Fibroblast of pulmonary artery (primary cell): ENCODE data around the gene CAMK2D.

ENCODE experiments used
- DNase-seq: peaks from one replicate; pipeline ENCODE4 v3.0.0-alpha.2; 2010; ENCODE audit warnings: low read depth
- H3K4me3 ChIP-seq: replicated peaks from 2 replicates; pipeline ENCODE4 v1.5.1; 2011; ENCODE audit warnings: low read depth, mild to moderate bottlenecking, control low read depth, low read length, moderate library complexity
- TF ChIP-seq, protein P1 (sequence below): IDR thresholded peaks from 2 replicates; pipeline ENCODE4 v1.5.1; 2011; ENCODE audit warnings: mild to moderate bottlenecking, control low read depth, low read length, inconsistent platforms; ENCODE audit errors: missing control alignments

The CAMK2D gene

GRCh38 chr4:113447769-113448168, 313.8 kb downstream of the CAMK2D start:
- TF ChIP-seq, protein P1, sequence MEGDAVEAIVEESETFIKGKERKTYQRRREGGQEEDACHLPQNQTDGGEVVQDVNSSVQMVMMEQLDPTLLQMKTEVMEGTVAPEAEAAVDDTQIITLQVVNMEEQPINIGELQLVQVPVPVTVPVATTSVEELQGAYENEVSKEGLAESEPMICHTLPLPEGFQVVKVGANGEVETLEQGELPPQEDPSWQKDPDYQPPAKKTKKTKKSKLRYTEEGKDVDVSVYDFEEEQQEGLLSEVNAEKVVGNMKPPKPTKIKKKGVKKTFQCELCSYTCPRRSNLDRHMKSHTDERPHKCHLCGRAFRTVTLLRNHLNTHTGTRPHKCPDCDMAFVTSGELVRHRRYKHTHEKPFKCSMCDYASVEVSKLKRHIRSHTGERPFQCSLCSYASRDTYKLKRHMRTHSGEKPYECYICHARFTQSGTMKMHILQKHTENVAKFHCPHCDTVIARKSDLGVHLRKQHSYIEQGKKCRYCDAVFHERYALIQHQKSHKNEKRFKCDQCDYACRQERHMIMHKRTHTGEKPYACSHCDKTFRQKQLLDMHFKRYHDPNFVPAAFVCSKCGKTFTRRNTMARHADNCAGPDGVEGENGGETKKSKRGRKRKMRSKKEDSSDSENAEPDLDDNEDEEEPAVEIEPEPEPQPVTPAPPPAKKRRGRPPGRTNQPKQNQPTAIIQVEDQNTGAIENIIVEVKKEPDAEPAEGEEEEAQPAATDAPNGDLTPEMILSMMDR, result no peak
- no peak for DNase-seq
- no peak overlapping the region for H3K4me3 ChIP-seq

- no peak overlapping the region for H3K4me3 ChIP-seq
- TF ChIP-seq, protein P1, result no peak
- no peak for DNase-seq
Observed at GRCh38 chr4:113447061-113447460, 314.5 kb downstream of the CAMK2D start.

GRCh38 chr4:113446019-113446418, 315.5 kb downstream of the CAMK2D start:
- TF ChIP-seq, protein P1, result no peak
- no peak overlapping the region for H3K4me3 ChIP-seq
- DNase-seq, result peak; percentile 87

DNA sequence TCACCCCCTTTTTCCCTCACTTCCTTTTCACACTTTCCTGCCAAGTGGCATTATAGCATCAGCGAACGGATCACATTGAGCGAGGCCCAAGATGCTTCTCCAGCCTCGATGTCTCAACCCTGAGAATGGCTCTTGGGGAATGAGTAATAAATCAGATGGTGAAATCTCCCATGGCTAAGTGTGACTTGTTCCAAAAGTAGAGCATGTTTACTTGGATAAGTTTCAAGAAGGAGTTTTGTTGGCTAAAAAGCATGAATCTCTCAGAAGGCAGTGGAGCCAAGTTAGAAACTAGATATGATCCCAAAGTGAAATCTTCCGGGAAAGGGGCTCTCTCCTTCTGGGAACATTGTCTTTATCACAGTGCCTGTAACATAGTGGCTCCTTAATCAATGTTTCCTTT, 316.3 kb downstream of the CAMK2D start:
- TF ChIP-seq, protein P1, result no peak
- peak; percentile 99 for DNase-seq
- H3K4me3 ChIP-seq, result no peak overlapping the region

DNA sequence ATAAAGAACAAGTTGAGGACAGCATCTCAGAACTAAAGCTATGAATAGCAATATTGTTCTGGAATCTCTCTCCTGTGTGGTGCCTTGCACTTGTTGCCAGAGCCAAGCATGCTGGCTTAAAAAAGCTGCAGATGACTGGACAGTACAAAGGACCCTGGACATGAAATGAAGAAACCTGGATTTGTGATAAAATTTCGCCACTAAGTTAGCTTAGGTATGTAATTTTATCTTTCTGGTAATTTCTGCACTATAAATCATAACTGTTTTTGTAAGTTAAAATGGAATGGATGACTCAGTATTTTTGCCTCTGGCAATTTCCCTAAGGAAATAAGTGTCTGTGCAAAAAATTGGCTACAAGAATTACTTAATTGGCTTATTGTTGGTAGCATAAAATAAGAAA, 317.2 kb downstream of the CAMK2D start:
- TF ChIP-seq, protein P1, result no peak
- DNase-seq, result peak; percentile 79
- no peak overlapping the region for H3K4me3 ChIP-seq

- no peak overlapping the region for H3K4me3 ChIP-seq
- TF ChIP-seq, protein P1, result no peak
- DNase-seq, result no peak
Observed at GRCh38 chr4:113442826-113443225, 318.7 kb downstream of the CAMK2D start.

- TF ChIP-seq, protein P1, result no peak
- no peak overlapping the region for H3K4me3 ChIP-seq
- no peak for DNase-seq
Observed at GRCh38 chr4:113440371-113440770, 321.2 kb downstream of the CAMK2D start.
